HEK293 (cell line): ENCODE data around the gene PAIP1.

ENCODE experiments used
- BCL6B ChIP-seq: fragments of 450-650 bp; formaldehyde crosslinking; IDR thresholded peaks from 2 replicates; pipeline ENCODE4 v1.5.1; 2017; ENCODE audit warnings: missing biosample characterization, missing genetic modification characterization
- CTCF ChIP-seq: fragments of 450-650 bp; formaldehyde crosslinking; IDR thresholded peaks from 2 replicates; pipeline ENCODE4 v1.5.1; 2016; ENCODE audit warnings: missing biosample characterization, missing genetic modification characterization
- HOXA7 ChIP-seq: sonication (generic); formaldehyde crosslinking; IDR thresholded peaks from 2 replicates; pipeline ENCODE4 v1.8.1; 2022; ENCODE audit warnings: missing genetic modification reagents, borderline replicate concordance
- MYNN ChIP-seq: fragments of 450-650 bp; formaldehyde crosslinking; IDR thresholded peaks from 2 replicates; pipeline ENCODE4 v1.5.1; 2016; ENCODE audit warnings: missing biosample characterization, missing genetic modification characterization, borderline replicate concordance
- SCRT1 ChIP-seq: fragments of 450-650 bp; formaldehyde crosslinking; IDR thresholded peaks from 2 replicates; pipeline ENCODE4 v1.5.1; 2016; ENCODE audit warnings: missing biosample characterization, missing genetic modification characterization, borderline replicate concordance
- YY2 ChIP-seq: fragments of 450-650 bp; formaldehyde crosslinking; IDR thresholded peaks from 2 replicates; pipeline ENCODE4 v1.5.1; 2016; ENCODE audit warnings: missing biosample characterization, missing genetic modification characterization
- ZBTB20 ChIP-seq: fragments of 450-650 bp; formaldehyde crosslinking; IDR thresholded peaks from 2 replicates; pipeline ENCODE4 v1.5.1; 2016; ENCODE audit warnings: missing biosample characterization, missing genetic modification characterization
- ZBTB48 ChIP-seq: fragments of 450-650 bp; formaldehyde crosslinking; IDR thresholded peaks from 2 replicates; pipeline ENCODE4 v1.5.1; 2016; ENCODE audit warnings: missing biosample characterization, missing genetic modification characterization
- ZBTB8A ChIP-seq: fragments of 450-650 bp; formaldehyde crosslinking; IDR thresholded peaks from 2 replicates; pipeline ENCODE4 v1.5.1; 2016; ENCODE audit warnings: missing biosample characterization, missing genetic modification characterization
- ZNF138 ChIP-seq: fragments of 450-650 bp; formaldehyde crosslinking; IDR thresholded peaks from 2 replicates; pipeline ENCODE4 v1.5.1; 2016; ENCODE audit warnings: missing biosample characterization, missing genetic modification characterization, borderline replicate concordance
- ZNF221 ChIP-seq: fragments of 450-650 bp; formaldehyde crosslinking; IDR thresholded peaks from 2 replicates; pipeline ENCODE4 v1.5.1; 2017; ENCODE audit warnings: missing biosample characterization, missing genetic modification characterization, borderline replicate concordance
- ZNF335 ChIP-seq: fragments of 450-650 bp; formaldehyde crosslinking; conservative IDR thresholded peaks from 2 replicates; pipeline ENCODE4 v1.5.1; 2016; ENCODE audit warnings: missing biosample characterization, missing genetic modification characterization
- ZNF423 ChIP-seq: fragments of 450-650 bp; formaldehyde crosslinking; IDR thresholded peaks from 2 replicates; pipeline ENCODE4 v1.5.1; 2016; ENCODE audit warnings: missing biosample characterization, missing genetic modification characterization
- ZNF488 ChIP-seq: fragments of 450-650 bp; formaldehyde crosslinking; IDR thresholded peaks from 2 replicates; pipeline ENCODE4 v1.5.1; 2016; ENCODE audit warnings: missing biosample characterization, missing genetic modification characterization
- ZNF544 ChIP-seq: fragments of 450-650 bp; formaldehyde crosslinking; IDR thresholded peaks from 2 replicates; pipeline ENCODE4 v1.5.0; 2017; ENCODE audit warnings: missing biosample characterization, missing genetic modification characterization
- ZNF600 ChIP-seq: fragments of 450-650 bp; formaldehyde crosslinking; IDR thresholded peaks from 2 replicates; pipeline ENCODE4 v1.5.1; 2016; ENCODE audit warnings: missing biosample characterization, missing genetic modification characterization
- ZNF692 ChIP-seq: fragments of 450-650 bp; formaldehyde crosslinking; IDR thresholded peaks from 2 replicates; pipeline ENCODE4 v1.5.1; 2016; ENCODE audit warnings: missing biosample characterization, missing genetic modification characterization
- ZNF76 ChIP-seq: fragments of 450-650 bp; formaldehyde crosslinking; IDR thresholded peaks from 2 replicates; pipeline ENCODE4; 2016; ENCODE audit warnings: low read depth, missing biosample characterization, missing genetic modification characterization, borderline replicate concordance
- ZNF843 ChIP-seq: fragments of 450-650 bp; formaldehyde crosslinking; IDR thresholded peaks from 2 replicates; pipeline ENCODE4 v1.5.1; 2016; ENCODE audit warnings: missing biosample characterization, missing genetic modification characterization
- ZSCAN30 ChIP-seq: fragments of 450-650 bp; IDR thresholded peaks from 2 replicates; pipeline ENCODE4 v1.5.1; 2018; ENCODE audit warnings: missing biosample characterization, mild to moderate bottlenecking, missing genetic modification characterization, moderate library complexity
- TF ChIP-seq, protein P1 (sequence below): fragments of 450-650 bp; formaldehyde crosslinking; IDR thresholded peaks from 2 replicates; pipeline ENCODE4 v1.5.1; 2016; ENCODE audit warnings: missing biosample characterization, missing genetic modification characterization

PAIP1 gene

DNA sequence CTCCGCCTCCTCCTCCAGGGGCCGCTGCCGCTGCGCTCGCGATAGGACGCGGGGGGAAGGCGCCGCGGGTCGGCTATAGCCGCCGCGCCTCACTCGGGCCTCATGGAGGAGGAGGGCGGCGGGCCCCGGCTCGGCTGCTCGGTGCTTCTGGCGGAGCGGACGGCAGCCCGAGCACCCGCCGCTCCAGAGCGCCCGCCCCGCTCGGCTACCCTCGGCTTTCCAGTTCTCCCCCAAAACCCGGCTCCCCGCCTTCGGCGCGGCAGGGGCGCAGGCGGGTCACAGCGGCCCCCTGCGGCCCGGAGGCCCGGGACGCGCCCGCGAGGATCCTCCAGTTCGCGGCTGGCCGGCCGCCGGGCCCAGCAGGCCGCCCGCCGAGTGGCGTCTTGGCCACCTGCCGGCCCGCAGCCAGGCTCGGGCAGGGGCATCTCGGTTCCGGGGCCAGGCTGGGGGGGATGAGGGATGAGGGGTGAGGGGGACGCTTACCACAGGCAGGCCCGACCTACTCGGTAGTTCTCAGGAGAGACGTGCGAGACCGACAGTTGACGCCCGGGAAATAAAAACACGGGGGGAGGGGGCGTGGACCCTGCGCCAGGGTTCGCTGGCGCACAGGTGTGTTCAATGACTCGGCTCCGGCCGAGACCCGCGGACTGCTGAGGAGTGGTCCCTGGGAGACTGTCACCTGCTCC is at the start of gene PAIP1 (continued):
- no peak for TF ChIP-seq BCL6B (tag by site-specific recombination)
- no peak for TF ChIP-seq ZNF138 (tag by site-specific recombination)
- TF ChIP-seq ZSCAN30 (tag by site-specific recombination), result peak; percentile 57
- no peak for TF ChIP-seq ZNF488
- TF ChIP-seq HOXA7 (CRISPR knock-in tag), result no peak
- no peak for TF ChIP-seq ZNF544
- TF ChIP-seq ZNF335 (tag by site-specific recombination), result peak; percentile 64
- 0 out of 2 replicates have a peak, but pooled peaks have one; percentile 7 for TF ChIP-seq ZNF76 (tag by site-specific recombination)
- TF ChIP-seq ZNF692, result peak; percentile 76; the same call in 1 of the 2 replicates
- no peak for TF ChIP-seq YY2
- TF ChIP-seq ZNF843, result no peak
- no peak for TF ChIP-seq ZNF600 (tag by site-specific recombination)
- TF ChIP-seq ZNF423 (tag by site-specific recombination), result no peak
- TF ChIP-seq SCRT1 (tag by site-specific recombination), result no peak
- no peak for TF ChIP-seq ZBTB48 (tag by site-specific recombination)
- TF ChIP-seq, protein P1, sequence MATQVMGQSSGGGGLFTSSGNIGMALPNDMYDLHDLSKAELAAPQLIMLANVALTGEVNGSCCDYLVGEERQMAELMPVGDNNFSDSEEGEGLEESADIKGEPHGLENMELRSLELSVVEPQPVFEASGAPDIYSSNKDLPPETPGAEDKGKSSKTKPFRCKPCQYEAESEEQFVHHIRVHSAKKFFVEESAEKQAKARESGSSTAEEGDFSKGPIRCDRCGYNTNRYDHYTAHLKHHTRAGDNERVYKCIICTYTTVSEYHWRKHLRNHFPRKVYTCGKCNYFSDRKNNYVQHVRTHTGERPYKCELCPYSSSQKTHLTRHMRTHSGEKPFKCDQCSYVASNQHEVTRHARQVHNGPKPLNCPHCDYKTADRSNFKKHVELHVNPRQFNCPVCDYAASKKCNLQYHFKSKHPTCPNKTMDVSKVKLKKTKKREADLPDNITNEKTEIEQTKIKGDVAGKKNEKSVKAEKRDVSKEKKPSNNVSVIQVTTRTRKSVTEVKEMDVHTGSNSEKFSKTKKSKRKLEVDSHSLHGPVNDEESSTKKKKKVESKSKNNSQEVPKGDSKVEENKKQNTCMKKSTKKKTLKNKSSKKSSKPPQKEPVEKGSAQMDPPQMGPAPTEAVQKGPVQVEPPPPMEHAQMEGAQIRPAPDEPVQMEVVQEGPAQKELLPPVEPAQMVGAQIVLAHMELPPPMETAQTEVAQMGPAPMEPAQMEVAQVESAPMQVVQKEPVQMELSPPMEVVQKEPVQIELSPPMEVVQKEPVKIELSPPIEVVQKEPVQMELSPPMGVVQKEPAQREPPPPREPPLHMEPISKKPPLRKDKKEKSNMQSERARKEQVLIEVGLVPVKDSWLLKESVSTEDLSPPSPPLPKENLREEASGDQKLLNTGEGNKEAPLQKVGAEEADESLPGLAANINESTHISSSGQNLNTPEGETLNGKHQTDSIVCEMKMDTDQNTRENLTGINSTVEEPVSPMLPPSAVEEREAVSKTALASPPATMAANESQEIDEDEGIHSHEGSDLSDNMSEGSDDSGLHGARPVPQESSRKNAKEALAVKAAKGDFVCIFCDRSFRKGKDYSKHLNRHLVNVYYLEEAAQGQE (tag by site-specific recombination), result no peak
- no peak for TF ChIP-seq ZNF221 (tag by site-specific recombination)
- TF ChIP-seq CTCF (tag by site-specific recombination), result peak; percentile 39; the same call in 1 of the 2 replicates
- TF ChIP-seq MYNN (tag by site-specific recombination), result no peak
- TF ChIP-seq ZBTB20 (tag by site-specific recombination), result peak; percentile 87
- no peak for TF ChIP-seq ZBTB8A (tag by site-specific recombination)
